ENCODE results near the gene FXYD6. TPM values are rescaled to one million over a fixed set of nuclear protein-coding genes. Genes with fewer than 3 reads are reported as not detected.

The FXYD6 gene
- polyA plus RNA-seq, 1 of the 3 experiments (the other 2 are of a cell fraction), result 1.4 TPM

- WGBS (ENCODE audit: low lambda C conversion rate), result 70% methylated on average over 8 of the region's 10 CpGs
- POLR2A ChIA-PET, result no interaction called here
- CTCF ChIA-PET, result interaction anchor here (0.6 to 25.9 kb wide), 9 partner anchors 14 to 1907 kb away, joined by 3 to 481 read pairs (median 74); no protein-coding TSS in a partner anchor
Observed at GRCh38 chr11:117820516-117820915, 55.9 kb downstream of the FXYD6 start.

GRCh38 chr11:117820071-117820470 is 56.4 kb downstream of the FXYD6 start:
- no peaks in the 10 kb centered on the region for H3K9me2 ChIP-seq
- CTCF ChIA-PET, result interaction anchor here (0.7 to 25.9 kb wide), 14 partner anchors 13 to 394 kb away, joined by 3 to 481 read pairs (median 35); no protein-coding TSS in a partner anchor
- H3F3A ChIP-seq (replicated peaks; ENCODE audit: insufficient read depth), result no peaks in the 10 kb centered on the region
- no peaks in the 10 kb centered on the region for H4K20me1 ChIP-seq (ENCODE audit: insufficient read depth)
- no peak overlapping the region for H2AFZ ChIP-seq (ENCODE audit: low read depth)
- no peaks in the 10 kb centered on the region for H3K9me3 ChIP-seq
- no peak for DNase-seq
- no peaks in the 10 kb centered on the region for H3K36me3 ChIP-seq (replicated peaks in 1 of 2; ENCODE audit: control insufficient read depth in 1 of 2, insufficient read depth in 2 of 2, low read length in 1 of 2)
- no peak overlapping the region for H3K27ac ChIP-seq (ENCODE audit: low read depth in 2 of 2, low read length in 1 of 2)
- peaks cover 8 to 20% of the 10 kb centered on the region in 2 experiments; a peak in 2 of 4 replicates for H3K4me1 ChIP-seq (ENCODE audit: control insufficient read depth in 1 of 2, insufficient read depth in 2 of 2, low read depth in 1 of 2, low read length in 1 of 2)
- WGBS (ENCODE audit: low lambda C conversion rate), result 78% methylated on average over 11 of the region's 11 CpGs
- H3K27me3 ChIP-seq (ENCODE audit: insufficient read depth), result no peaks in the 10 kb centered on the region
- POLR2A ChIA-PET, result no interaction called here
- no peaks in the 10 kb centered on the region for H3K79me2 ChIP-seq (ENCODE audit: insufficient read depth)
- no peak overlapping the region for H3K9ac ChIP-seq
- no peak overlapping the region for H3K4me3 ChIP-seq (ENCODE audit: low read depth in 2 of 2, low read length in 1 of 2)
- no peak overlapping the region for H3K4me2 ChIP-seq
- no peak for TF ChIP-seq YY1 (IDR thresholded peaks at IDR 0.05; ENCODE audit: low read depth)
- no peak for TF ChIP-seq MXI1 (IDR thresholded peaks at IDR 0.05; ENCODE audit: low read depth, low read length)

More at GRCh38 chr11:117820516-117820915, 55.9 kb downstream of the FXYD6 start:
- H3K9ac ChIP-seq, result no peak overlapping the region
- H3K4me1 ChIP-seq (ENCODE audit: control insufficient read depth in 1 of 2, insufficient read depth in 2 of 2, low read depth in 1 of 2, low read length in 1 of 2), result peaks cover 4 to 20% of the 10 kb centered on the region in 2 experiments; a peak in 2 of 4 replicates
- no peak overlapping the region for H3K27ac ChIP-seq (ENCODE audit: low read depth in 2 of 2, low read length in 1 of 2)
- no peak overlapping the region for H2AFZ ChIP-seq (ENCODE audit: low read depth)
- H3K4me2 ChIP-seq, result no peak overlapping the region
- H3F3A ChIP-seq (replicated peaks; ENCODE audit: insufficient read depth), result no peaks in the 10 kb centered on the region
- TF ChIP-seq MEF2A (IDR thresholded peaks at IDR 0.05; ENCODE audit: borderline replicate concordance, low read depth) (no peak), RCOR1 (IDR thresholded peaks at IDR 0.05; ENCODE audit: low read length) (no peak)
- H3K9me2 ChIP-seq, result no peaks in the 10 kb centered on the region
- no peaks in the 10 kb centered on the region for H3K27me3 ChIP-seq (ENCODE audit: insufficient read depth)
- H4K20me1 ChIP-seq (ENCODE audit: insufficient read depth), result no peaks in the 10 kb centered on the region
- H3K4me3 ChIP-seq (ENCODE audit: low read depth in 2 of 2, low read length in 1 of 2), result no peak overlapping the region
- H3K36me3 ChIP-seq (replicated peaks in 1 of 2; ENCODE audit: control insufficient read depth in 1 of 2, insufficient read depth in 2 of 2, low read length in 1 of 2), result no peaks in the 10 kb centered on the region
- H3K79me2 ChIP-seq (ENCODE audit: insufficient read depth), result no peaks in the 10 kb centered on the region
- H3K9me3 ChIP-seq, result no peaks in the 10 kb centered on the region
- DNase-seq, result no peak

GRCh38 chr11:117819096-117820040 is 57.1 kb downstream of the FXYD6 start:
- no peak overlapping the region for H3K4me2 ChIP-seq
- H3K4me3 ChIP-seq (ENCODE audit: low read depth in 2 of 2, low read length in 1 of 2), result no peak overlapping the region; a peak in 1 of 4 replicates
- ChIA-PET POLR2A (no interaction called here), CTCF (interaction anchor here (0.7 to 25.9 kb wide), 42 partner anchors 8 to 443 kb away, joined by 3 to 481 read pairs (median 4); partner anchors contain the start of gene IL10RA)
- H3K9ac ChIP-seq, result no peak overlapping the region
- H4K20me1 ChIP-seq (ENCODE audit: insufficient read depth), result no peaks in the 10 kb centered on the region
- H3K27me3 ChIP-seq (ENCODE audit: insufficient read depth), result no peaks in the 10 kb centered on the region
- H3K27ac ChIP-seq (ENCODE audit: low read depth in 2 of 2, low read length in 1 of 2), result no peak overlapping the region
- no peaks in the 10 kb centered on the region for H3K9me2 ChIP-seq
- no peak overlapping the region for H2AFZ ChIP-seq (ENCODE audit: low read depth)
- WGBS (ENCODE audit: low lambda C conversion rate), result 63% methylated on average over 8 of the region's 10 CpGs
- H3K9me3 ChIP-seq, result no peaks in the 10 kb centered on the region
- no peaks in the 10 kb centered on the region for H3K79me2 ChIP-seq (ENCODE audit: insufficient read depth)
- no peaks in the 10 kb centered on the region for H3F3A ChIP-seq (replicated peaks; ENCODE audit: insufficient read depth)
- no peaks in the 10 kb centered on the region for H3K36me3 ChIP-seq (replicated peaks in 1 of 2; ENCODE audit: control insufficient read depth in 1 of 2, insufficient read depth in 2 of 2, low read length in 1 of 2)
- TF ChIP-seq SMC3 (IDR thresholded peaks at IDR 0.05; ENCODE audit: low read depth, low read length) (peak; percentile 58), RAD21 (IDR thresholded peaks at IDR 0.05; ENCODE audit: low read length) (peak; percentile 83), MAX (IDR thresholded peaks at IDR 0.05; ENCODE audit: low read depth) (no peak), GABPA (IDR thresholded peaks at IDR 0.05; ENCODE audit: low read depth) (no peak), CTCF (IDR thresholded peaks at IDR 0.05) (peak; percentile 48), IRF3 (IDR thresholded peaks at IDR 0.05; ENCODE audit: low read depth, low read length) (no peak)
- H3K4me1 ChIP-seq (ENCODE audit: control insufficient read depth in 1 of 2, insufficient read depth in 2 of 2, low read depth in 1 of 2, low read length in 1 of 2), result peaks cover 8 to 27% of the 10 kb centered on the region in 2 experiments; a peak in 2 of 4 replicates
- peak; percentile 74 for DNase-seq
